Cardiac muscle cell (in vitro differentiated cells and primary cell): ENCODE measurements around the gene PHOX2B. TPM values are rescaled to one million over a fixed set of nuclear protein-coding genes. Genes with fewer than 3 reads are reported as not detected.

ENCODE experiments used
- DNase-seq, 2 donors: peaks; one replicate each; pipeline versions ENCODE4 v3.0.0 to v3.0.0-alpha.2; 2010 to 2017; ENCODE audit warnings: low read depth in 1 of 2, low spot score in 1 of 2
- H3K27ac ChIP-seq: fragments of 200-600 bp; sonication (generic); 2 replicates; pipeline ENCODE4 v1.5.1; 2016
- H3K27me3 ChIP-seq: fragments of 200-600 bp; sonication (generic); 2 replicates; pipeline ENCODE4 v1.6.0; 2016; ENCODE audit warnings: control low read depth
- H3K36me3 ChIP-seq: fragments of 200-600 bp; sonication (generic); 2 replicates; pipeline ENCODE4 v1.5.1; 2016; ENCODE audit warnings: control low read depth
- H3K4me1 ChIP-seq: fragments of 200-600 bp; sonication (generic); 2 replicates; pipeline ENCODE4 v1.8.1; 2017; ENCODE audit warnings: low read depth, mild to moderate bottlenecking, mixed run types
- H3K4me3 ChIP-seq: fragments of 200-600 bp; sonication (generic); 2 replicates; pipeline ENCODE4 v1.5.1; 2016; ENCODE audit warnings: mild to moderate bottlenecking
- H3K9me3 ChIP-seq: fragments of 200-600 bp; sonication (generic); 2 replicates; pipeline ENCODE4 v1.5.1; 2017; ENCODE audit warnings: low read depth, mild to moderate bottlenecking, control low read depth
- CTCF ChIP-seq: IDR thresholded peaks from 2 replicates; pipeline ENCODE4 v1.5.1; 2012; ENCODE audit warnings: low read depth, mild to moderate bottlenecking, low read length
- polyA plus RNA-seq: library from polyadenylated mRNA; unstranded; fragments of >200 nt; fragmentation: Nextera tagmentation; extraction: Ambion mirVana; gene quantifications from 2 replicates; pipeline ENCODE4 v1.2.1, GENCODE V29; 2016
- total RNA-seq: library from RNA; depleted of rRNA; stranded (reverse); fragments of >200 nt; gene quantifications from 2 replicates; pipeline ENCODE4 v1.2.3, GENCODE V29; 2016

The PHOX2B gene
- not detected in 2 replicates for total RNA-seq
- polyA plus RNA-seq: not detected in 2 replicates

DNA sequence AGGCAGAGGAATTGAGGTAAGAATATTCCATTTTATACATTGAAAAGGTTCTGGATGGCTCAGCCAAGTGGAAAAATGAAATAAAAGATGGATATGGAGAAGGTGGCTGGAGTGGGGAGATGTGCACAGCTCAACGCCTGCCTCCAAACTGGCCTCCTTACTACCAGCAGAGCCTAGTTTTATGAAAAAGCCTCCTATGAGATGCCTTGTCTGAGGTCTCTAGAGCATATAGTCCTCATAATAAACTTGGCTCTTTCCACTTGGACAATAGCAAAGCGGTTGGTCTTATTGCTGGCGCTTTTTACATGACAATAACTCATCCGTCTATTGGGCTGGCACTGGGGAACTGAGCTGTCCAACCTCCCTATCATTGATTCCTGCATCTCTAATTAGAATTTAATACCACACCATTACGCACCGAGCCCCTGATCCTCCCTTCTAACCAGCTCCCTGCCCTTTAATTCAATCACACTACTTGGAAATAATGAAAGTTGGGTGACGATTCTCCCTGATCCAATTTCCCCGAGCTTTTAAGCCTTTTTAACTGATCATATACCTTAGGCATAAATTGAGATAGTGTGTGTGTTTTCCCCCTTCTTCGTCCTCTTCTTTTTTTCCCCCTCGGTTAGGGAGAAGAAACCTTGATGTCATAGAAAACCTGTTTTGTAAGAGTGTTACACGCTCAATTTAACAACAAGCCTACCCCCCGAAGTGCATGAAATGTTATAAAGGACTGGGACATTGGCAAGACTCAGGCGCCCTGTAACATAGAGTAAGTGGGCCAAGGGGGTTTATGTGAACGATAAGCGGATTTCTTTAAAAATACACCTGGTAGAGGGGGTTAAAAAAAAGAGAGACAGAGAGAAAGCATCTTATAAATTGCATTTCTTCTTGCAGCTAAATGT, at the start of gene PHOX2B:
Gene PHOX2B (minus strand): TSS at position 155 of the 905 bp plus-strand sequence. CDS start 115 bp downstream, at position 40.
- Histone ChIP-seq H3K9me3 (no peaks in the 10 kb centered on the region), H3K36me3 (no peaks in the 10 kb centered on the region), H3K4me3 (no peak within 1 kb of the TSS), H3K4me1 (no peaks in the 10 kb centered on the region), H3K27me3 (peaks cover 100% of the 10 kb centered on the region), H3K27ac (no peak within 1 kb of the TSS)
- no peak for DNase-seq
- no peak for TF ChIP-seq CTCF

GRCh38 chr4:41797260-41797659, 48.7 kb upstream of the PHOX2B start:
- Histone ChIP-seq H3K27ac (no peak overlapping the region), H3K9me3 (no peaks in the 10 kb centered on the region), H3K4me3 (no peak overlapping the region), H3K27me3 (peaks cover 16% of the 10 kb centered on the region), H3K36me3 (no peaks in the 10 kb centered on the region), H3K4me1 (peaks cover 6% of the 10 kb centered on the region)
- DNase-seq: no peak
- TF ChIP-seq CTCF: no peak

- Histone ChIP-seq H3K4me1 (peaks cover 6% of the 10 kb centered on the region), H3K27me3 (peaks cover 16% of the 10 kb centered on the region), H3K9me3 (no peaks in the 10 kb centered on the region), H3K36me3 (no peaks in the 10 kb centered on the region), H3K27ac (no peak overlapping the region), H3K4me3 (no peak overlapping the region)
- TF ChIP-seq CTCF: no peak
- DNase-seq: peak in 1 of 2 donors; percentile 33
Observed at GRCh38 chr4:41796545-41797210, 48.2 kb upstream of the PHOX2B start.

GRCh38 chr4:41795796-41796385, 47.4 kb upstream of the PHOX2B start:
- peaks cover 24% of the 10 kb centered on the region for H3K27me3 ChIP-seq
- no peaks in the 10 kb centered on the region for H3K9me3 ChIP-seq
- peaks cover 6% of the 10 kb centered on the region for H3K4me1 ChIP-seq
- no peak overlapping the region for H3K4me3 ChIP-seq
- no peak overlapping the region for H3K27ac ChIP-seq
- no peaks in the 10 kb centered on the region for H3K36me3 ChIP-seq
- no peak for TF ChIP-seq CTCF
- no peak for DNase-seq

GRCh38 chr4:41792166-41792565, 43.6 kb upstream of the PHOX2B start:
- no peak for TF ChIP-seq CTCF
- H3K27ac ChIP-seq: no peak overlapping the region

More at GRCh38 chr4:41792166-41792565, 43.6 kb upstream of the PHOX2B start:
- no peak overlapping the region for H3K4me3 ChIP-seq
- H3K27me3 ChIP-seq: peaks cover 36% of the 10 kb centered on the region
- H3K9me3 ChIP-seq: no peaks in the 10 kb centered on the region
- no peaks in the 10 kb centered on the region for H3K36me3 ChIP-seq
- no peak for DNase-seq
- peaks cover 6% of the 10 kb centered on the region for H3K4me1 ChIP-seq
